ENCODE measurements around the gene FBF1.

Gene FBF1

GRCh38 chr17:75878174-75878998, 62.5 kb downstream of the FBF1 start, which contains the start of gene TRIM47 (continued):
- TF ChIP-seq ZEB2 (tag by site-specific recombination; IDR thresholded peaks at IDR 0.05) (no peak), ZBTB26 (tag by site-specific recombination; optimal IDR thresholded peaks at IDR 0.05) (peak; percentile 61), PRDM4 (tag by site-specific recombination; IDR thresholded peaks at IDR 0.05) (no peak), KLF17 (tag by site-specific recombination; IDR thresholded peaks at IDR 0.05) (peak; percentile 90; the same call in 1 of the 2 replicates), ZFP3 (tag by site-specific recombination; IDR thresholded peaks at IDR 0.05; ENCODE audit: low read depth) (no peak), ZNF280D (tag by site-specific recombination; IDR thresholded peaks at IDR 0.05) (no peak), ZNF26 (tag by site-specific recombination; IDR thresholded peaks at IDR 0.05) (no peak), ZBTB49 (tag by site-specific recombination; IDR thresholded peaks at IDR 0.05; ENCODE audit: low read depth) (no peak), ZNF449 (tag by site-specific recombination; IDR thresholded peaks at IDR 0.05) (peak; percentile 47; the same call in 1 of the 2 replicates), ZNF391 (tag by site-specific recombination; IDR thresholded peaks at IDR 0.05; ENCODE audit: borderline replicate concordance, low read depth) (no peak), ZNF423 (tag by site-specific recombination; IDR thresholded peaks at IDR 0.05) (peak; percentile 62; the same call in 1 of the 2 replicates), IKZF3 (tag by site-specific recombination; IDR thresholded peaks at IDR 0.05) (0 out of 2 replicates have a peak, but pooled peaks have one; percentile 11), ZNF174 (tag by site-specific recombination; IDR thresholded peaks at IDR 0.05) (no peak), SP7 (tag by site-specific recombination; IDR thresholded peaks at IDR 0.05) (peak; percentile 77), ZNF473 (tag by site-specific recombination; IDR thresholded peaks at IDR 0.05) (no peak), ZNF777 (tag by site-specific recombination; IDR thresholded peaks at IDR 0.05; ENCODE audit: borderline replicate concordance) (peak; percentile 86; the same call in 1 of the 2 replicates), ZNF211 (tag by site-specific recombination; IDR thresholded peaks at IDR 0.05; ENCODE audit: low read depth) (no peak), ZNF416 (tag by site-specific recombination; IDR thresholded peaks at IDR 0.05) (no peak), ZFP37 (tag by site-specific recombination; IDR thresholded peaks at IDR 0.05) (no peak), ZNF558 (tag by site-specific recombination; IDR thresholded peaks at IDR 0.05) (no peak), ZNF561 (tag by site-specific recombination; IDR thresholded peaks at IDR 0.05; ENCODE audit: borderline replicate concordance) (peak; percentile 41; the same call in 1 of the 2 replicates), ZFHX2 (tag by site-specific recombination; conservative IDR thresholded peaks at IDR 0.05) (peak; percentile 57; the same call in 1 of the 2 replicates)

Data from HEK293 (cell line).